Ishikawa (cell line): ENCODE measurements around the gene MUC5B.

Experiments used
- CEBPB ChIP-seq: IDR thresholded peaks from 2 replicates; pipeline ENCODE4 v1.6.1; 2012
- CREB1 ChIP-seq: IDR thresholded peaks from 2 replicates; pipeline ENCODE4 v1.6.1; 2012; ENCODE audit warnings: low read depth
- EP300 ChIP-seq: IDR thresholded peaks from 2 replicates; pipeline ENCODE4 v1.6.1; 2012; ENCODE audit warnings: borderline replicate concordance
- FOXM1 ChIP-seq: IDR thresholded peaks from 2 replicates; pipeline ENCODE4 v1.6.1; 2012; ENCODE audit warnings: low read depth, borderline replicate concordance
- NFIC ChIP-seq: IDR thresholded peaks from 2 replicates; pipeline ENCODE4 v1.6.1; 2012
- RAD21 ChIP-seq: IDR thresholded peaks from 2 replicates; pipeline ENCODE4 v1.6.1; 2012; ENCODE audit warnings: low read depth
- TAF1 ChIP-seq: IDR thresholded peaks from 2 replicates; pipeline ENCODE4 v1.6.1; 2012; ENCODE audit warnings: low read depth, mild to moderate bottlenecking
- TCF12 ChIP-seq: IDR thresholded peaks from 2 replicates; pipeline ENCODE4 v1.6.1; 2012; ENCODE audit warnings: low read depth
- TEAD4 ChIP-seq: IDR thresholded peaks from 2 replicates; pipeline ENCODE4 v1.6.1; 2012
- YY1 ChIP-seq: IDR thresholded peaks from 2 replicates; pipeline ENCODE4 v1.6.1; 2012; ENCODE audit warnings: low read depth
- ZBTB7A ChIP-seq: IDR thresholded peaks from 2 replicates; pipeline ENCODE4 v1.6.1; 2012; ENCODE audit warnings: low read depth
- TF ChIP-seq, protein P1 (sequence below): IDR thresholded peaks from 2 replicates; pipeline ENCODE4 v1.6.1; 2012; ENCODE audit warnings: low read depth, mild to moderate bottlenecking
- TF ChIP-seq, protein P2 (sequence below): IDR thresholded peaks from 2 replicates; pipeline ENCODE4 v1.6.1; 2012
- TF ChIP-seq, protein P3 (sequence below): IDR thresholded peaks from 2 replicates; pipeline ENCODE4 v1.6.1; 2012

Gene MUC5B

GRCh38 chr11:1260620-1261019, 37.8 kb downstream of the MUC5B start:
- TF ChIP-seq, protein P1, sequence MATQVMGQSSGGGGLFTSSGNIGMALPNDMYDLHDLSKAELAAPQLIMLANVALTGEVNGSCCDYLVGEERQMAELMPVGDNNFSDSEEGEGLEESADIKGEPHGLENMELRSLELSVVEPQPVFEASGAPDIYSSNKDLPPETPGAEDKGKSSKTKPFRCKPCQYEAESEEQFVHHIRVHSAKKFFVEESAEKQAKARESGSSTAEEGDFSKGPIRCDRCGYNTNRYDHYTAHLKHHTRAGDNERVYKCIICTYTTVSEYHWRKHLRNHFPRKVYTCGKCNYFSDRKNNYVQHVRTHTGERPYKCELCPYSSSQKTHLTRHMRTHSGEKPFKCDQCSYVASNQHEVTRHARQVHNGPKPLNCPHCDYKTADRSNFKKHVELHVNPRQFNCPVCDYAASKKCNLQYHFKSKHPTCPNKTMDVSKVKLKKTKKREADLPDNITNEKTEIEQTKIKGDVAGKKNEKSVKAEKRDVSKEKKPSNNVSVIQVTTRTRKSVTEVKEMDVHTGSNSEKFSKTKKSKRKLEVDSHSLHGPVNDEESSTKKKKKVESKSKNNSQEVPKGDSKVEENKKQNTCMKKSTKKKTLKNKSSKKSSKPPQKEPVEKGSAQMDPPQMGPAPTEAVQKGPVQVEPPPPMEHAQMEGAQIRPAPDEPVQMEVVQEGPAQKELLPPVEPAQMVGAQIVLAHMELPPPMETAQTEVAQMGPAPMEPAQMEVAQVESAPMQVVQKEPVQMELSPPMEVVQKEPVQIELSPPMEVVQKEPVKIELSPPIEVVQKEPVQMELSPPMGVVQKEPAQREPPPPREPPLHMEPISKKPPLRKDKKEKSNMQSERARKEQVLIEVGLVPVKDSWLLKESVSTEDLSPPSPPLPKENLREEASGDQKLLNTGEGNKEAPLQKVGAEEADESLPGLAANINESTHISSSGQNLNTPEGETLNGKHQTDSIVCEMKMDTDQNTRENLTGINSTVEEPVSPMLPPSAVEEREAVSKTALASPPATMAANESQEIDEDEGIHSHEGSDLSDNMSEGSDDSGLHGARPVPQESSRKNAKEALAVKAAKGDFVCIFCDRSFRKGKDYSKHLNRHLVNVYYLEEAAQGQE: no peak
- TF ChIP-seq NFIC: peak; percentile 42

GRCh38 chr11:1261241-1262071, 38.6 kb downstream of the MUC5B start:
- TF ChIP-seq TEAD4 (no peak), ZBTB7A (no peak), FOXM1 (no peak)

GRCh38 chr11:1262172-1263006, 39.5 kb downstream of the MUC5B start:
- no peak for TF ChIP-seq CEBPB
- TF ChIP-seq, protein P2, sequence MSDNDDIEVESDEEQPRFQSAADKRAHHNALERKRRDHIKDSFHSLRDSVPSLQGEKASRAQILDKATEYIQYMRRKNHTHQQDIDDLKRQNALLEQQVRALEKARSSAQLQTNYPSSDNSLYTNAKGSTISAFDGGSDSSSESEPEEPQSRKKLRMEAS: peak; percentile 91
- no peak for TF ChIP-seq EP300
- TF ChIP-seq TAF1: peak; percentile 52; the same call in 1 of the 2 replicates
- TF ChIP-seq TCF12: peak; percentile 57
- no peak for TF ChIP-seq TEAD4
- TF ChIP-seq ZBTB7A: no peak; the same call in 1 of the 2 replicates
- 0 out of 2 replicates have a peak, but pooled peaks have one; percentile 21 for TF ChIP-seq YY1
- TF ChIP-seq, protein P3, sequence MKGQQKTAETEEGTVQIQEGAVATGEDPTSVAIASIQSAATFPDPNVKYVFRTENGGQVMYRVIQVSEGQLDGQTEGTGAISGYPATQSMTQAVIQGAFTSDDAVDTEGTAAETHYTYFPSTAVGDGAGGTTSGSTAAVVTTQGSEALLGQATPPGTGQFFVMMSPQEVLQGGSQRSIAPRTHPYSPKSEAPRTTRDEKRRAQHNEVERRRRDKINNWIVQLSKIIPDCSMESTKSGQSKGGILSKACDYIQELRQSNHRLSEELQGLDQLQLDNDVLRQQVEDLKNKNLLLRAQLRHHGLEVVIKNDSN: peak; percentile 97
- TF ChIP-seq NFIC: no peak
- TF ChIP-seq CREB1: peak; percentile 78
- TF ChIP-seq RAD21: no peak

DNA sequence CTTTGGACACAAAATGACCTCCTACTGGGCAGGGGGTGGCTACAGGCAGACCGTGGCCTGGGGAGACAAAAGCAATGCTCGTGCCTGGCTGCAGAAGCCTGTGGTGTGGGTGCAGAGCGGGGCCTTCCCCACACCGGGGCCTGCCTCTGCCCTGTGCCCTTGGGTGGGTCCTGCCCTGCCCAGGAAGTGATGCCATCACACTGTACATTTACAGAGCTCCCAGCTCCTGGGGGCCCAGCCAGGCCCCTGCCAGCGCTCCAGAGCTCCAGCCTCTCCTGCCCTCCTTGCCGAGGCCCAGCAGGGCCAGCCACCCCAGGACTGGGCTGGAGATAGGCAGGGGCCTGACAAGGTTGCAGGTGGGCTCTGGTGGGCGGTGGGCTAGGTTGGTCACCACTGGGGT, 40.1 kb downstream of the MUC5B start:
- TF ChIP-seq TEAD4 (no peak), TCF12 (no peak), NFIC (no peak), CREB1 (no peak), ZBTB7A (no peak)
- TF ChIP-seq, protein P3: no peak
- TF ChIP-seq, protein P1: no peak
- TF ChIP-seq, protein P2: no peak

GRCh38 chr11:1264444-1264843, 41.6 kb downstream of the MUC5B start:
- peak; percentile 53 for TF ChIP-seq RAD21

- TF ChIP-seq NFIC: no peak
- no peak for TF ChIP-seq EP300
- TF ChIP-seq RAD21: no peak
- TF ChIP-seq, protein P3: no peak
- TF ChIP-seq CREB1: no peak
- no peak for TF ChIP-seq TAF1
Measured at GRCh38 chr11:1267441-1268100, 44.7 kb downstream of the MUC5B start.
